Thoracic aorta (tissue), 2 donors: ENCODE data around the gene DBR1. TPM values are rescaled to one million over a fixed set of nuclear protein-coding genes. Genes with fewer than 3 reads are reported as not detected.
A peak's percentile ranks its signal among the peaks of the same experiment; 100 is the strongest.

Experiments
- ATAC-seq: fragments of 150-250 bp; one replicate; pipeline ENCODE4 v1.8.0; 2017; ENCODE audit warnings: low read depth; ENCODE audit not compliant: insufficient number of reproducible peaks, low FRiP score
- DNase-seq: peaks from one replicate; pipeline ENCODE4 v3.0.0-alpha.2; 2020; ENCODE audit warnings: low spot score
- H3K27ac ChIP-seq, 2 donors: fragments of 200-600 bp; sonication (generic); 1 replicate in 1 of 2; 2 replicates in 1 of 2; pipeline ENCODE4 v1.5.1; 2016; ENCODE audit warnings: mild to moderate bottlenecking in 2 of 2, moderate library complexity in 2 of 2
- H3K27me3 ChIP-seq: fragments of 200-600 bp; sonication (generic); replicated peaks from 2 replicates; pipeline ENCODE4 v1.6.0; 2016; ENCODE audit warnings: mild to moderate bottlenecking; ENCODE audit not compliant: insufficient read depth
- H3K36me3 ChIP-seq: fragments of 200-600 bp; sonication (generic); one replicate; pipeline ENCODE4 v1.5.1; 2016
- H3K4me1 ChIP-seq, 2 donors: fragments of 200-600 bp; sonication (generic); 1 replicate in 1 of 2; 2 replicates in 1 of 2; pipeline versions ENCODE4 v1.5.1 to v1.6.0; 2016; ENCODE audit warnings: low read depth in 2 of 2, mild to moderate bottlenecking in 1 of 2; ENCODE audit not compliant: control insufficient read depth in 1 of 2
- H3K4me3 ChIP-seq: fragments of 200-600 bp; sonication (generic); 2 replicates; pipeline ENCODE4 v1.5.1; 2016; ENCODE audit warnings: mild to moderate bottlenecking
- H3K9me3 ChIP-seq: fragments of 200-600 bp; sonication (generic); 2 replicates; pipeline ENCODE4 v1.5.1; 2016
- CTCF ChIP-seq: fragments of 200-600 bp; sonication (generic); IDR thresholded peaks from one replicate; pipeline ENCODE4 v1.5.1; 2019; ENCODE audit warnings: antibody characterized with exemption
- total RNA-seq, 2 donors: library from RNA; depleted of rRNA; stranded (reverse); fragments of >200 nt; gene quantifications; one replicate each; pipeline versions ENCODE4 v1.1.0 to v1.2.3, GENCODE V29; 2016

DBR1 gene
- total RNA-seq, 2 donors from 2014 or later: 9.9 to 12.6 TPM

- no peak overlapping the region for H3K27ac ChIP-seq
- no peaks in the 10 kb centered on the region for H3K27me3 ChIP-seq
- DNase-seq (no peak), ATAC-seq (no peak)
- no peaks in the 10 kb centered on the region for H3K4me1 ChIP-seq
- H3K9me3 ChIP-seq: no peaks in the 10 kb centered on the region
- H3K4me3 ChIP-seq: no peak overlapping the region
- TF ChIP-seq CTCF: no peak
- no peaks in the 10 kb centered on the region for H3K36me3 ChIP-seq
These were observed 22.3 kb upstream of the DBR1 start for GRCh38 chr3:138197058-138197457.

- no peak overlapping the region for H3K4me3 ChIP-seq
- peaks cover 5 to 8% of the 10 kb centered on the region in 2 donors for H3K4me1 ChIP-seq
- H3K27me3 ChIP-seq: no peaks in the 10 kb centered on the region
- no peaks in the 10 kb centered on the region for H3K9me3 ChIP-seq
- DNase-seq: no peak
- H3K36me3 ChIP-seq: peaks cover under 1% of the 10 kb centered on the region
- H3K27ac ChIP-seq: no peak overlapping the region
- TF ChIP-seq CTCF: no peak
- ATAC-seq: no peak
These were observed 21.3 kb upstream of the DBR1 start for GRCh38 chr3:138196023-138196422.

GRCh38 chr3:138195481-138195880, 20.8 kb upstream of the DBR1 start:
- peaks cover 10 to 13% of the 10 kb centered on the region in 2 donors for H3K4me1 ChIP-seq
- DNase-seq: no peak
- peaks cover 5% of the 10 kb centered on the region for H3K36me3 ChIP-seq
- H3K9me3 ChIP-seq: no peaks in the 10 kb centered on the region
- H3K4me3 ChIP-seq: no peak overlapping the region
- no peak for TF ChIP-seq CTCF
- no peaks in the 10 kb centered on the region for H3K27me3 ChIP-seq
- H3K27ac ChIP-seq: no peak overlapping the region
- ATAC-seq: no peak

GRCh38 chr3:138188013-138188730, 13.5 kb upstream of the DBR1 start:
- Histone ChIP-seq H3K36me3 (peaks cover 5% of the 10 kb centered on the region), H3K4me3 (peak overlapping the region; percentile 79), H3K27ac (peak overlapping the region; percentile 94 to 99), H3K9me3 (no peaks in the 10 kb centered on the region), H3K4me1 (peaks cover 26 to 39% of the 10 kb centered on the region in 2 donors), H3K27me3 (no peaks in the 10 kb centered on the region)
- ATAC-seq (peak; percentile 69), DNase-seq (peak; percentile 15)
- no peak for TF ChIP-seq CTCF

GRCh38 chr3:138187296-138188012, 12.7 kb upstream of the DBR1 start, which contains the start of gene ARMC8:
TSS of gene ARMC8 (plus strand) at chr3:138187301. CDS start at chr3:138187555, 254 bp downstream.
- no peak for TF ChIP-seq CTCF
- Histone ChIP-seq H3K36me3 (peaks cover 5% of the 10 kb centered on the region), H3K9me3 (no peaks in the 10 kb centered on the region), H3K27ac (peak within 1 kb of the TSS; percentile 94 to 99), H3K4me1 (peaks cover 26 to 39% of the 10 kb centered on the region in 2 donors), H3K4me3 (peak within 1 kb of the TSS; percentile 79), H3K27me3 (no peaks in the 10 kb centered on the region)
- DNase-seq: no peak
- ATAC-seq: peak; percentile 71
